Vagina (tissue), 2 donors: ENCODE measurements around the gene PTPRF. TPM values are rescaled to one million over a fixed set of nuclear protein-coding genes. Genes with fewer than 3 reads are reported as not detected.

ENCODE experiments used
- DNase-seq, 2 donors: peaks; one replicate each; pipeline ENCODE4 v3.0.0-alpha.2; 2017; ENCODE audit errors: extremely low spot score in 2 of 2
- H3K27ac ChIP-seq: fragments of 200-600 bp; sonication (generic); one replicate; pipeline ENCODE4 v1.5.1; 2019
- H3K27me3 ChIP-seq: fragments of 200-600 bp; sonication (generic); one replicate; pipeline ENCODE4 v1.5.1; 2019
- H3K36me3 ChIP-seq, 2 donors: fragments of 200-600 bp; sonication (generic); one replicate each; pipeline ENCODE4 v1.5.1; 2017 to 2019
- H3K4me1 ChIP-seq: fragments of 200-600 bp; sonication (generic); one replicate; pipeline ENCODE4 v1.5.1; 2019
- H3K4me3 ChIP-seq, 2 donors: fragments of 200-600 bp; sonication (generic); 1 replicate in 1 of 2; 2 replicates in 1 of 2; pipeline ENCODE4 v1.5.1; 2016 to 2019
- H3K9me3 ChIP-seq: fragments of 200-600 bp; sonication (generic); one replicate; pipeline ENCODE4 v1.5.1; 2019
- POLR2A ChIP-seq, 2 donors: fragments of 450-650 bp; IDR thresholded peaks; one replicate each; pipeline ENCODE4 v1.6.1; 2017; ENCODE audit warnings: antibody characterized with exemption in 2 of 2, mild to moderate bottlenecking in 2 of 2, moderate library complexity in 2 of 2
- POLR2AphosphoS5 ChIP-seq, 2 donors: sonication (generic); formaldehyde crosslinking; IDR thresholded peaks; one replicate each; pipeline ENCODE4 v1.9.0; 2017; ENCODE audit warnings: antibody characterized with exemption in 2 of 2, mild to moderate bottlenecking in 2 of 2, low read depth in 1 of 2; ENCODE audit not compliant: insufficient read depth in 1 of 2
- intact Hi-C: fragments of 100-400 bp; cut with DNase I; formaldehyde crosslinking; loops from one replicate; pipeline ENCODE4 v1.15.1; 2023
- total RNA-seq: library from RNA; depleted of rRNA; stranded (reverse); fragments of >200 nt; gene quantifications from one replicate; pipeline ENCODE4 v1.2.3, GENCODE V29; 2016
- TF ChIP-seq, protein P1 (sequence below), 3 experiments: fragments of 450-650 bp in 2 of 3; fragments of 200-600 bp in 1 of 3; sonication (generic) in 1 of 3; IDR thresholded peaks; one replicate each; pipeline ENCODE4 v1.5.1; 2017 to 2019; ENCODE audit warnings: antibody characterized with exemption in 3 of 3, mild to moderate bottlenecking in 2 of 3, moderate library complexity in 2 of 3

PTPRF gene
- total RNA-seq, 1 donor from 2014 or later = 139 TPM

DNA sequence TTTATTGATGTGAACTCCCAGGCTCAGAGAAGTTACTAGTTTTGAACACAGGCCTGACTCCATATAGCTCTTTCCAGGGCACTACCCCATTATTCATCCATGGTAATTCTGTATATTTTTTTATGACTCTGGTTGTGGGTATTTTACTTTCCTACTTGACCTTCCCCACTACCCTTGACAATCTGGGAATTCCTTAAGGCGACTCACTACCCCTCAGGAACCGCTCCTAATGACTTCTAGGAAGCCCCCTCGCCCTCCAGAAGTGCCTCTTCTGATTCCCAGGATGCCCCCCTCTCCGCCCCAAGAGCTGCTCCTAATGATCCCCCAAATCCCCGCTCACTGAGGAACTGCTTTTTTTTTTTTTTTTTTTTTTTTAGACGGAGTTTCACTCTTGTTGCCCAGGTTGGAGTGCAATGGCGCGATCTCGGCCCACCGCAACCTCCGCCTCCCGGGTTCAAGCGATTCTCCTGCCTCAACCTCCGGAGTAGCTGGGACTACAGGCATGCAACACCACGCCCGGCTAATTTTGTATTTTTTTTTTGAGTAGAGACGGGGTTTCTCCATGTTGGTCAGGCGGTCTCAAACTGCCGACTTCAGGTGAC lies 118.3 kb downstream of the PTPRF start:
- intact Hi-C loops = loop anchor here (10.0 kb wide), 1 partner anchor 114 kb away; the partner anchor contains the start of gene PTPRF
- H3K36me3 ChIP-seq = peaks cover 0 to 9% of the 10 kb centered on the region in 2 donors
- H3K27ac ChIP-seq = peak overlapping the region; percentile 96
- TF ChIP-seq POLR2AphosphoS5 (IDR thresholded peaks at IDR 0.05; ENCODE audit: insufficient read depth in 1 of 2, low read depth in 1 of 2) = no peak
- no peak for TF ChIP-seq POLR2A (IDR thresholded peaks at IDR 0.05)
- TF ChIP-seq, protein P1, sequence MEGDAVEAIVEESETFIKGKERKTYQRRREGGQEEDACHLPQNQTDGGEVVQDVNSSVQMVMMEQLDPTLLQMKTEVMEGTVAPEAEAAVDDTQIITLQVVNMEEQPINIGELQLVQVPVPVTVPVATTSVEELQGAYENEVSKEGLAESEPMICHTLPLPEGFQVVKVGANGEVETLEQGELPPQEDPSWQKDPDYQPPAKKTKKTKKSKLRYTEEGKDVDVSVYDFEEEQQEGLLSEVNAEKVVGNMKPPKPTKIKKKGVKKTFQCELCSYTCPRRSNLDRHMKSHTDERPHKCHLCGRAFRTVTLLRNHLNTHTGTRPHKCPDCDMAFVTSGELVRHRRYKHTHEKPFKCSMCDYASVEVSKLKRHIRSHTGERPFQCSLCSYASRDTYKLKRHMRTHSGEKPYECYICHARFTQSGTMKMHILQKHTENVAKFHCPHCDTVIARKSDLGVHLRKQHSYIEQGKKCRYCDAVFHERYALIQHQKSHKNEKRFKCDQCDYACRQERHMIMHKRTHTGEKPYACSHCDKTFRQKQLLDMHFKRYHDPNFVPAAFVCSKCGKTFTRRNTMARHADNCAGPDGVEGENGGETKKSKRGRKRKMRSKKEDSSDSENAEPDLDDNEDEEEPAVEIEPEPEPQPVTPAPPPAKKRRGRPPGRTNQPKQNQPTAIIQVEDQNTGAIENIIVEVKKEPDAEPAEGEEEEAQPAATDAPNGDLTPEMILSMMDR (IDR thresholded peaks at IDR 0.05) = no peak
- no peaks in the 10 kb centered on the region for H3K27me3 ChIP-seq
- peak overlapping the region; percentile 63 to 90 for H3K4me3 ChIP-seq
- H3K4me1 ChIP-seq = peaks cover 32% of the 10 kb centered on the region
- no peaks in the 10 kb centered on the region for H3K9me3 ChIP-seq
- DNase-seq = no peak

DNA sequence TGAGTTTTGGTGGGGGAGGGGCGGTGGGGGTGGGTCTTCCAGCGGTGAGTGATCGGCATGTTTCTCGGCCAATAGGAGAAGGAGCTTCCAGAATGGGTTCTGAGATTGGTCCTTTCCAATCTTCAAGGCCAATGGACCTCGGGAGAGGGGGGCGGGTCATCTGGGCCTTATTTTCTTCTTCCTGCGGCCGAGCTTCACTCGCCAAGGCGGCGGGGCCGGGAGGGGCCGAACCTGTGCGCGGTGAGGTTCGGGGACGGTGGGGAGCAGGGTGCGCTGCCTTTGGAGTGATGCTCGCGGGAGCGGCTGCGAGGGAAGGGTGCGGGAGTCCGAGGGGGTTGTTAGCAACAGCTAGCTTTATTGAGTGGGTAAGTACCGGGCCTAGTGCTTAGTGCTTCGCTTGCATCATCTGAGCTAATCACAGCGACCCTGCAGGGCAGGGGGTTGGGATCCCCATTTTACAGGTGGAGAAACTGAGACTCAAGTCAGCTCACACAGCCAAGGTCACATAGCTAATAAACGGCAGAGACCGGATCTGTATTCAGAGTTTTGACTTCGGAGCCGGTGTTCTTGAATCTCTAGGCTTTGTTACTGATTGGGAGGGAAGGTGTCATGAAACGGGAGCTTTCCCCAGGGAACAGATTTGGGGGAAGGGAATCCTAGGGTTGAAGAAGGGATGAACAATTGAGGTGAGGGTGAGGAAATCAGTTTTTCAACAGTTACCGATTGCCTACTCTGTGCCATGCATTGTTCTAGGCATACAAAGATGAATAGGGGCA lies 119.8 kb downstream of the PTPRF start:
- TF ChIP-seq, protein P1 (IDR thresholded peaks at IDR 0.05) = no peak
- TF ChIP-seq POLR2A (IDR thresholded peaks at IDR 0.05) = peak in 1 of 2 donors; percentile 89
- peak in 1 of 2 donors; percentile 93 for TF ChIP-seq POLR2AphosphoS5 (IDR thresholded peaks at IDR 0.05; ENCODE audit: insufficient read depth in 1 of 2, low read depth in 1 of 2)
- Histone ChIP-seq H3K9me3 (no peaks in the 10 kb centered on the region), H3K36me3 (peaks cover 0 to 24% of the 10 kb centered on the region in 2 donors), H3K4me3 (peak overlapping the region; percentile 63 to 90), H3K27me3 (no peaks in the 10 kb centered on the region), H3K27ac (peak overlapping the region; percentile 96), H3K4me1 (peaks cover 32% of the 10 kb centered on the region)
- DNase-seq = peak; percentile 98
- intact Hi-C loops = no loop called here

DNA sequence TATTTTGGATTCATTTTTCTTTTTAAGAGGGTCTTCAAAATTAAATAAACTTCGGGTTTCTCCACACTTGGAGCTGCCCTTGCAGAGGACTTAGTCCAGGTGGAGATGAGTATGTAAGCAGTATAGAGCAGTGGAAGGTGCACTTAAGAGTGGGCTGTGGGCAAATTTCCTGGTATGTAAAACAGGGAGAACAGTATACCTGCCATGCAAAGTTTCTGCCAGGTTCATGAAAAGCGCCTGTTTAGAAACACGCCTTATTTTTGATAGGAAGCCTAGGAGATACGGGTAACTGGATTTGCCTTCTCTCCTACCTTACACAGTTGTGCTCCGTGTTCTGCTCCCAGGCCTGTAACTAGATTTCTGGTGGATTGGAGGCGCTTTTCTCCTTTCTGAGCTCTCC lies 120.5 kb downstream of the PTPRF start:
- TF ChIP-seq POLR2AphosphoS5 (IDR thresholded peaks at IDR 0.05; ENCODE audit: insufficient read depth in 1 of 2, low read depth in 1 of 2) (no peak), POLR2A (IDR thresholded peaks at IDR 0.05) (no peak)
- TF ChIP-seq, protein P1 (IDR thresholded peaks at IDR 0.05) = no peak
- H3K4me1 ChIP-seq = peaks cover 32% of the 10 kb centered on the region
- peaks cover 3 to 31% of the 10 kb centered on the region in 2 donors for H3K36me3 ChIP-seq
- peak overlapping the region; percentile 21 for H3K27ac ChIP-seq
- peak overlapping the region; percentile 63 to 90 for H3K4me3 ChIP-seq
- no peak for DNase-seq
- no peaks in the 10 kb centered on the region for H3K27me3 ChIP-seq
- intact Hi-C loops = no loop called here
- H3K9me3 ChIP-seq = no peaks in the 10 kb centered on the region

DNA sequence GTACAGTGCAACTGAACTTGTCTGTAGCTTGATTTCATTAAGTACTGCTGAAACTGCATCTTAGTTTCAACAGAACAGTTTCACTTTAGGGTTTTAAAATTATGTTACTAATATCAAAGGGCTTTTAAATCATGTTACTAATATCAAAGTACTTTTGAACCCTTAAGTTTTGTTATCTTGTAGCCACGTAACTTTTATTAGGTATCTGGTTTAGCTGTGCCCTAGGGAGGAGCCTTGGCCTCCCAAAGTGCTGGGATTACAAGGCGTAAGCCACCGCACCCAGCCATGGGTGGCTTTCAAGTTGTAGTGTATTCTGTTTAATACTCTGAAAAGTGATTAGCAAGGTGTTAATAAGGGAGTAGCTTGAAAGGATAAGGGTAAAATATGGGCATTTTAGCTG lies 121.2 kb downstream of the PTPRF start:
- H3K27ac ChIP-seq = no peak overlapping the region
- no peak for TF ChIP-seq POLR2A (IDR thresholded peaks at IDR 0.05)
- TF ChIP-seq, protein P1 (IDR thresholded peaks at IDR 0.05) = no peak
- no peaks in the 10 kb centered on the region for H3K27me3 ChIP-seq
- H3K36me3 ChIP-seq = peaks cover 6 to 39% of the 10 kb centered on the region in 2 donors
- H3K4me1 ChIP-seq = peaks cover 32% of the 10 kb centered on the region
- intact Hi-C loops = no loop called here
- H3K9me3 ChIP-seq = no peaks in the 10 kb centered on the region
- no peak overlapping the region for H3K4me3 ChIP-seq
- DNase-seq = no peak

DNA sequence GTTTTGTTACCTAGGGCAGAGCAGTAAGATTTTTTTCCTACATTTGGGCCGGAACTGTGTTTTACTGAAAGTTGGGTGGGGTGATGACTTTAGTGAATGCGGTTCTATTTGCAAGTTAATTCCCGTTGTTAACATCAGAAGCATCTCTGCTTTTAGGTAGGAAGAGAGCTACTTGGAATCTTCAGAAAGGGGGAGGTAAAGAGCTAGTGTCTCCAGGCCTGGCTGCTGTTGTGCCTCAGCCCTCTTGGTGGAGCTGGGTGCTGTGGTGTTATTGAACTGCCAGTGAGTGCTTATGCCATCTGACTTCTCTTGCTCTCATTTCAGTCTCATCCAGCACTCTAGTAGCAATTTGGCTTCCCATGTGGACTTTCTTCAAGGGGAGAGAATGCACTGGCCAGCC lies 122.7 kb downstream of the PTPRF start:
- H3K27me3 ChIP-seq = no peaks in the 10 kb centered on the region
- TF ChIP-seq POLR2AphosphoS5 (IDR thresholded peaks at IDR 0.05; ENCODE audit: insufficient read depth in 1 of 2, low read depth in 1 of 2) = no peak
- no peak for DNase-seq
- H3K4me3 ChIP-seq = no peak overlapping the region
- H3K9me3 ChIP-seq = no peaks in the 10 kb centered on the region
- H3K27ac ChIP-seq = no peak overlapping the region
- H3K36me3 ChIP-seq = peaks cover 7 to 53% of the 10 kb centered on the region in 2 donors
- intact Hi-C loops = no loop called here
- H3K4me1 ChIP-seq = peaks cover 32% of the 10 kb centered on the region
